B cell (primary cell): Measurements from ENCODE around the gene MKS1. TPM values are rescaled to one million over a fixed set of nuclear protein-coding genes. Genes with fewer than 3 reads are reported as not detected.

Experiments used
- ATAC-seq: fragments of 200-7000 bp; cut with Tn5 transposase; one replicate; pipeline ENCODE4 v1.10.0; 2021; ENCODE audit warnings: low read depth, mild to moderate bottlenecking, moderate number of reproducible peaks, moderate library complexity
- CTCF ChIA-PET: fragments of 350-600 bp; sonication (Branson Sonifier 250); formaldehyde crosslinking; loops from one replicate; lab custom pipeline; 2021; ENCODE audit warnings: antibody characterized with exemption, inconsistent platforms; lab: Charles Lee
- POLR2A ChIA-PET: fragments of 350-600 bp; sonication (Branson Sonifier 250); formaldehyde crosslinking; loops from one replicate; lab custom pipeline; 2021; ENCODE audit warnings: antibody characterized with exemption; lab: Charles Lee
- DNase-seq: peaks from one replicate; pipeline ENCODE4 v3.0.0; 2013
- H2AFZ ChIP-seq: 2 replicates; pipeline ENCODE4 v1.6.1; 2012; ENCODE audit warnings: mild to moderate bottlenecking, low read depth, low read length; ENCODE audit not compliant: insufficient read depth, poor library complexity, severe bottlenecking
- H3K27ac ChIP-seq, 2 donors: 1 replicate in 1 of 2; 2 replicates in 1 of 2; pipeline ENCODE4 v1.5.1; 2012 to 2013; ENCODE audit warnings: low read length in 2 of 2, mild to moderate bottlenecking in 2 of 2, moderate library complexity in 1 of 2
- H3K27me3 ChIP-seq, 4 experiments: fragments of 200-600 bp in 1 of 4; sonication (generic) in 1 of 4; replicated peaks in 1 of 4; 1 replicate in 2 of 4; 2 replicates in 2 of 4; pipeline versions ENCODE4 v1.6.1 to v1.7.0; 2013 to 2016; ENCODE audit warnings: low read length in 3 of 4, mild to moderate bottlenecking in 2 of 4, mixed read lengths in 1 of 4, moderate library complexity in 1 of 4; ENCODE audit not compliant: insufficient read depth in 4 of 4, control insufficient read depth in 3 of 4; ENCODE audit errors: control extremely low read depth in 1 of 4
- H3K36me3 ChIP-seq, 2 experiments: replicated peaks in 1 of 2; 1 replicate in 1 of 2; 2 replicates in 1 of 2; pipeline versions ENCODE4 v1.6.1 to v1.7.1; 2013; ENCODE audit warnings: low read length in 1 of 2; ENCODE audit not compliant: insufficient read depth in 2 of 2, control insufficient read depth in 1 of 2; ENCODE audit errors: control extremely low read depth in 1 of 2, extremely low read depth in 1 of 2
- H3K4me1 ChIP-seq, 2 donors: fragments of 200-600 bp in 1 of 2; sonication (generic) in 1 of 2; 1 replicate in 1 of 2; 2 replicates in 1 of 2; pipeline versions ENCODE4 v1.5.1 to v1.6.1; 2013 to 2017; ENCODE audit warnings: low read length in 2 of 2; ENCODE audit not compliant: control insufficient read depth in 2 of 2, insufficient read depth in 2 of 2
- H3K4me2 ChIP-seq: replicated peaks from 2 replicates; pipeline ENCODE3; 2012; ENCODE audit warnings: mild to moderate bottlenecking, low read depth, low read length; ENCODE audit not compliant: poor library complexity, severe bottlenecking
- H3K4me3 ChIP-seq, 5 experiments: fragments of 200-600 bp in 1 of 5; sonication (generic) in 1 of 5; 1 replicate in 3 of 5; 2 replicates in 2 of 5; pipeline versions ENCODE4 v1.5.1 to v1.7.0; 2011 to 2016; ENCODE audit warnings: low read length in 4 of 5, mild to moderate bottlenecking in 4 of 5, low read depth in 2 of 5, control low read depth in 1 of 5, moderate library complexity in 1 of 5; ENCODE audit not compliant: insufficient read depth in 1 of 5; ENCODE audit errors: control extremely low read depth in 1 of 5, extremely low read depth in 1 of 5
- H3K79me2 ChIP-seq: fragments of 200-600 bp; sonication (generic); one replicate; pipeline ENCODE4 v1.6.0; 2016; ENCODE audit warnings: low read length; ENCODE audit not compliant: control insufficient read depth, insufficient read depth
- H3K9ac ChIP-seq: fragments of 200-600 bp; sonication (generic); 2 replicates; pipeline ENCODE4 v1.6.1; 2017; ENCODE audit warnings: mild to moderate bottlenecking, low read length, moderate library complexity
- H3K9me3 ChIP-seq, 3 donors: one replicate each; pipeline versions ENCODE4 v1.6.1 to v1.7.1; 2013; ENCODE audit warnings: low read length in 2 of 3; ENCODE audit not compliant: control insufficient read depth in 2 of 3, insufficient read depth in 1 of 3; ENCODE audit errors: control extremely low read depth in 1 of 3
- H4K20me1 ChIP-seq: 2 replicates; pipeline ENCODE4 v1.6.0; 2012; ENCODE audit warnings: mild to moderate bottlenecking, low read length; ENCODE audit not compliant: insufficient read depth, control insufficient read depth, poor library complexity, severe bottlenecking
- H3K27ac Mint-ChIP-seq: one replicate; pipeline ENCODE4 v1.8.0; 2021; ENCODE audit warnings: mixed read lengths
- H3K27me3 Mint-ChIP-seq: one replicate; pipeline ENCODE4 v1.8.0; 2021; ENCODE audit warnings: mixed read lengths
- H3K4me1 Mint-ChIP-seq: one replicate; pipeline ENCODE4 v1.8.0; 2021; ENCODE audit warnings: mixed read lengths
- H3K4me3 Mint-ChIP-seq: one replicate; pipeline ENCODE4 v1.8.0; 2021; ENCODE audit warnings: mixed read lengths
- H3K9me3 Mint-ChIP-seq: one replicate; pipeline ENCODE4 v1.8.0; 2022; ENCODE audit warnings: mixed read lengths; ENCODE audit not compliant: insufficient read depth
- CTCF ChIP-seq: fragments of 200-600 bp; IDR thresholded peaks from one replicate; pipeline ENCODE4 v1.8.0; 2022; ENCODE audit warnings: antibody characterized with exemption, mild to moderate bottlenecking
- EZH2 ChIP-seq: IDR thresholded peaks from 2 replicates; pipeline ENCODE4 v1.6.1; 2012; ENCODE audit warnings: borderline replicate concordance, low read depth, mild to moderate bottlenecking, moderate library complexity, low read length; ENCODE audit not compliant: insufficient read depth, poor library complexity, severe bottlenecking
- WGBS: methylation state at CpG from one replicate; pipeline ENCODE4 v1.1.5; 2013; ENCODE audit warnings: missing lambda C conversion rate; ENCODE audit not compliant: insufficient coverage; 5-methylcytosine and 5-hydroxymethylcytosine counted together
- intact Hi-C: fragments of 100-400 bp; cut with micrococcal nuclease; formaldehyde crosslinking; loops from one replicate; pipeline ENCODE4 v1.10.0; 2022
- polyA plus RNA-seq: library from polyadenylated mRNA; depleted of rRNA; stranded (reverse); fragments of >200 nt; gene quantifications from 2 replicates; pipeline ENCODE4 v1.2.3, GENCODE V29; 2012
- total RNA-seq, 2 donors: library from RNA; stranded (reverse); fragments of 120-200 nt in 1 of 2; gene quantifications; 1 replicate in 1 of 2; 2 replicates in 1 of 2; pipeline versions ENCODE4 v1.2.3 to v1.2.4, GENCODE V29; 2013 to 2022

Gene MKS1
- total and polyA plus RNA-seq, 2 donors (not counting 1 experiment from before 2014, with no cell fraction given), result 8.3 to 19.6 TPM

- Histone ChIP-seq H3K36me3 (peaks cover 0 to 3% of the 10 kb centered on the region in 2 experiments), H3K4me1 (peaks cover 10 to 18% of the 10 kb centered on the region in 2 donors), H3K4me3 (no peak overlapping the region), H3K4me2 (no peak overlapping the region), H4K20me1 (no peaks in the 10 kb centered on the region), H2AFZ (no peak overlapping the region), H3K27me3 (no peaks in the 10 kb centered on the region), H3K9ac (no peak overlapping the region), H3K9me3 (no peaks in the 10 kb centered on the region), H3K79me2 (no peaks in the 10 kb centered on the region), H3K27ac (no peak overlapping the region)
- intact Hi-C loops, result loop anchor here (10.0 kb wide), 1 partner anchor 361 kb away; the partner anchor contains the start of gene MRPS23
- Mint-ChIP-seq H3K9me3 (no peaks in the 10 kb centered on the region), H3K4me3 (no peak overlapping the region), H3K4me1 (peaks cover 30% of the 10 kb centered on the region), H3K27me3 (no peaks in the 10 kb centered on the region), H3K27ac (no peak overlapping the region)
- ChIA-PET POLR2A (no interaction called here), CTCF (interaction anchor here (0.9 to 6.3 kb wide), 4 partner anchors 13 to 35 kb away, joined by 3 to 58 read pairs (median 10); no protein-coding TSS in a partner anchor)
- TF ChIP-seq CTCF (no peak), EZH2 (no peak)
- DNase-seq (no peak), ATAC-seq (no peak)
These were observed 3.4 kb downstream of the MKS1 start for GRCh38 chr17:58215685-58216084.

GRCh38 chr17:58210922-58211321 lies 8.1 kb downstream of the MKS1 start:
- Mint-ChIP-seq H3K4me3 (no peak overlapping the region), H3K27ac (no peak overlapping the region), H3K9me3 (no peaks in the 10 kb centered on the region), H3K4me1 (peaks cover 1% of the 10 kb centered on the region), H3K27me3 (no peaks in the 10 kb centered on the region)
- ChIA-PET POLR2A (interaction anchor here (0.7 kb wide), 2 partner anchors 137 to 1355 kb away, joined by 4 read pairs; no protein-coding TSS in a partner anchor), CTCF (interaction anchor here (0.8 to 2.8 kb wide), 4 partner anchors 9 to 39 kb away, joined by 4 to 17 read pairs (median 9); no protein-coding TSS in a partner anchor)
- DNase-seq, result no peak
- Histone ChIP-seq H3K36me3 (peaks cover 0 to 6% of the 10 kb centered on the region in 2 experiments), H3K4me1 (no peaks in the 10 kb centered on the region), H3K79me2 (no peaks in the 10 kb centered on the region), H2AFZ (no peak overlapping the region), H3K4me3 (no peak overlapping the region), H3K27me3 (no peaks in the 10 kb centered on the region), H3K4me2 (no peak overlapping the region), H3K9me3 (no peaks in the 10 kb centered on the region), H4K20me1 (no peaks in the 10 kb centered on the region), H3K27ac (no peak overlapping the region), H3K9ac (no peak overlapping the region)
- TF ChIP-seq EZH2 (no peak), CTCF (no peak)
- whole genome bisulfite sequencing, result no CpG with 5 or more reads among the region's 5 CpGs
- no peak for ATAC-seq
- intact Hi-C loops, result loop anchor here (10.0 kb wide), 1 partner anchor 356 kb away; the partner anchor contains the start of gene MRPS23
